HCT116 (cell line): Measurements from ENCODE around the gene AHNAK. TPM values are rescaled to one million over a fixed set of nuclear protein-coding genes. Genes with fewer than 3 reads are reported as not detected.

Source experiments
- ATAC-seq: fragments of 200-7000 bp; cut with Tn5 transposase; 2 replicates; pipeline ENCODE4 v1.9.1; 2020; ENCODE audit warnings: mild to moderate bottlenecking, moderate library complexity
- BruUV-seq: library from RNA; stranded (reverse); fragments of 400-500 nt; replicated peaks from 2 replicates; lab custom pipeline; 2021; lab: Mats Ljungman, UMichigan
- CTCF ChIA-PET: fragments of 300-600 bp; sonication (Branson Sonifier 250); formaldehyde crosslinking; loops from one replicate; lab custom pipeline; 2021; ENCODE audit warnings: antibody characterized with exemption; lab: Charles Lee
- POLR2A ChIA-PET: fragments of 300-600, 350-600 bp; sonication (Branson Sonifier 250); formaldehyde crosslinking; loops from one replicate; lab custom pipeline; 2021; ENCODE audit warnings: antibody characterized with exemption; lab: Charles Lee
- RAD21 ChIA-PET, 2 experiments: fragments of 300-600 bp; sonication (Branson Sonifier 250); formaldehyde crosslinking; loops; one replicate each; lab custom pipeline; 2023; ENCODE audit warnings: low total read pairs in 2 of 2; ENCODE audit not compliant: uncharacterized antibody in 2 of 2, unreplicated experiment in 2 of 2, low non-redundant PET in 1 of 2; lab: Charles Lee
- DNase-seq: peaks from one replicate; pipeline ENCODE4 v3.0.0-alpha.2; 2010; ENCODE audit warnings: low read depth, low spot score
- H2AFZ ChIP-seq: fragments of 200-600 bp; shearing (Covaris generic), sonication (generic); 2 replicates; pipeline ENCODE4 v1.6.1; 2017; ENCODE audit warnings: low read depth, mixed run types, mixed read lengths, antibody characterized with exemption, low read length; ENCODE audit not compliant: poor library complexity, severe bottlenecking
- H3K27ac ChIP-seq: 2 replicates; pipeline ENCODE4 v1.5.1; 2012; ENCODE audit warnings: low read depth, low read length
- H3K27me3 ChIP-seq: fragments of 200-600 bp; sonication (generic); 2 replicates; pipeline ENCODE4 v1.6.1; 2016; ENCODE audit warnings: mixed run types, low read length, mixed read lengths; ENCODE audit not compliant: insufficient read depth
- H3K36me3 ChIP-seq, 2 experiments: fragments of 200-500 bp in 1 of 2; fragments of 200-600 bp in 1 of 2; sonication (Bioruptor generic) in 1 of 2; sonication (generic) in 1 of 2; 2 replicates each; pipeline versions ENCODE4 v1.5.1 to v1.6.1; 2014 to 2016; ENCODE audit warnings: low read length in 2 of 2, inconsistent platforms in 1 of 2, mixed read lengths in 1 of 2, mixed run types in 1 of 2; ENCODE audit not compliant: insufficient read depth in 2 of 2, control insufficient read depth in 1 of 2
- H3K4me1 ChIP-seq, 2 experiments: fragments of 200-600 bp in 1 of 2; sonication (generic) in 1 of 2; 2 replicates each; pipeline versions ENCODE4 v1.5.1 to v1.6.1; 2012 to 2017; ENCODE audit warnings: low read length in 2 of 2, inconsistent platforms in 1 of 2, mild to moderate bottlenecking in 1 of 2, mixed read lengths in 1 of 2, mixed run types in 1 of 2, moderate library complexity in 1 of 2; ENCODE audit not compliant: insufficient read depth in 2 of 2, control insufficient read depth in 1 of 2
- H3K4me2 ChIP-seq: fragments of 200-600 bp; sonication (generic); 2 replicates; pipeline ENCODE4 v1.6.1; 2017; ENCODE audit warnings: mixed run types, low read length, mixed read lengths
- H3K4me3 ChIP-seq, 2 experiments: fragments of 200-600 bp in 1 of 2; sonication (generic) in 1 of 2; replicated peaks in 1 of 2; 2 replicates each; pipeline ENCODE4 v1.5.1; 2011 to 2016; ENCODE audit warnings: low read length in 2 of 2, control low read depth in 1 of 2, low read depth in 1 of 2, mild to moderate bottlenecking in 1 of 2, mixed read lengths in 1 of 2, mixed run types in 1 of 2
- H3K79me2 ChIP-seq: fragments of 200-600 bp; sonication (generic); 2 replicates; pipeline ENCODE4 v1.6.1; 2017; ENCODE audit warnings: mild to moderate bottlenecking, mixed run types, low read length, moderate library complexity, mixed read lengths; ENCODE audit not compliant: insufficient read depth
- H3K9ac ChIP-seq: fragments of 200-600 bp; sonication (generic); 2 replicates; pipeline ENCODE4 v1.6.1; 2016; ENCODE audit warnings: low read length, mixed read lengths
- H3K9me2 ChIP-seq: fragments of 200-600 bp; sonication (generic), shearing (Covaris generic); 2 replicates; pipeline ENCODE4 v1.6.1; 2017; ENCODE audit warnings: mixed run types, mild to moderate bottlenecking, moderate library complexity; ENCODE audit not compliant: insufficient read depth
- H3K9me3 ChIP-seq, 2 experiments: fragments of 200-500 bp in 1 of 2; fragments of 200-600 bp in 1 of 2; sonication (Bioruptor generic) in 1 of 2; sonication (generic) in 1 of 2; 2 replicates each; pipeline ENCODE4 v1.6.1; 2014 to 2017; ENCODE audit warnings: low read length in 2 of 2, mixed read lengths in 2 of 2, inconsistent platforms in 1 of 2, low read depth in 1 of 2, mild to moderate bottlenecking in 1 of 2, mixed run types in 1 of 2, moderate library complexity in 1 of 2; ENCODE audit not compliant: control insufficient read depth in 1 of 2, insufficient read depth in 1 of 2
- H4K20me1 ChIP-seq: fragments of 200-600 bp; sonication (generic), shearing (Covaris generic); 2 replicates; pipeline ENCODE4 v1.6.1; 2017; ENCODE audit warnings: mixed run types, mild to moderate bottlenecking, moderate library complexity; ENCODE audit not compliant: insufficient read depth
- CBX3 ChIP-seq: IDR thresholded peaks from 2 replicates; pipeline ENCODE4 v1.6.1; 2012; ENCODE audit warnings: low read depth
- CEBPB ChIP-seq: IDR thresholded peaks from 2 replicates; pipeline ENCODE4 v1.6.1; 2012; ENCODE audit warnings: low read depth
- ELF1 ChIP-seq: IDR thresholded peaks from 2 replicates; pipeline ENCODE4 v1.6.1; 2012; ENCODE audit warnings: low read depth, borderline replicate concordance
- EZH2phosphoT487 ChIP-seq: fragments of 200-600 bp; IDR thresholded peaks from 2 replicates; pipeline ENCODE4 v1.6.1; 2018; ENCODE audit warnings: antibody characterized with exemption, borderline replicate concordance
- JUND ChIP-seq: IDR thresholded peaks from 2 replicates; pipeline ENCODE4 v1.6.1; 2012
- POLR2A ChIP-seq: IDR thresholded peaks from 2 replicates; pipeline ENCODE4 v1.7.0; 2011; ENCODE audit warnings: borderline replicate concordance; ENCODE audit not compliant: insufficient read depth, insufficient read length; ENCODE audit errors: extremely low read depth
- RAD21 ChIP-seq: IDR thresholded peaks from 2 replicates; pipeline ENCODE4 v1.6.1; 2012; ENCODE audit warnings: low read depth, mild to moderate bottlenecking
- SIN3A ChIP-seq: IDR thresholded peaks from 2 replicates; pipeline ENCODE4 v1.6.1; 2012; ENCODE audit warnings: low read depth
- SP1 ChIP-seq: IDR thresholded peaks from 2 replicates; pipeline ENCODE4 v1.6.1; 2012; ENCODE audit warnings: low read depth
- SRF ChIP-seq: IDR thresholded peaks from 2 replicates; pipeline ENCODE4 v1.6.1; 2012; ENCODE audit warnings: low read depth
- ZFX ChIP-seq: fragments of 450-650 bp; IDR thresholded peaks from 2 replicates; pipeline ENCODE4 v1.6.1; 2017
- ZNF274 ChIP-seq: fragments of 200-500 bp; sonication (Bioruptor generic); IDR thresholded peaks from 2 replicates; pipeline ENCODE4 v1.6.1; 2014; ENCODE audit warnings: mild to moderate bottlenecking, low read depth, low read length, inconsistent platforms
- intact Hi-C: fragments of 100-400 bp; cut with micrococcal nuclease; formaldehyde crosslinking; loops from 2 replicates; pipeline ENCODE4 v1.10.0; 2022
- total RNA-seq: library from RNA; stranded (reverse); gene quantifications from one replicate; pipeline ENCODE4 v1.2.1, GENCODE V29; 2021; ENCODE audit not compliant: unreplicated experiment
- TF ChIP-seq, protein P1 (sequence below): IDR thresholded peaks from 2 replicates; pipeline ENCODE4 v1.6.1; 2012
- TF ChIP-seq, protein P2 (sequence below): IDR thresholded peaks from 2 replicates; pipeline ENCODE4 v1.6.1; 2012
- TF ChIP-seq, protein P3 (sequence below), 3 experiments: fragments of 200-600 bp in 1 of 3; sonication (generic) in 1 of 3; IDR thresholded peaks in 2 of 3; conservative IDR thresholded peaks in 1 of 3; 2 replicates each; pipeline ENCODE4 v1.5.1; 2012 to 2017; ENCODE audit warnings: low read depth in 2 of 3, low read length in 2 of 3, antibody characterized with exemption in 1 of 3, borderline replicate concordance in 1 of 3, control low read depth in 1 of 3, mild to moderate bottlenecking in 1 of 3, mixed read lengths in 1 of 3, mixed run types in 1 of 3, moderate library complexity in 1 of 3; ENCODE audit not compliant: insufficient read depth in 1 of 3
- TF ChIP-seq, protein P4 (sequence below): IDR thresholded peaks from 2 replicates; pipeline ENCODE4 v1.6.1; 2011; ENCODE audit warnings: mild to moderate bottlenecking, low read length, moderate library complexity; ENCODE audit not compliant: insufficient replicate concordance; ENCODE audit errors: extremely low read depth
- TF ChIP-seq, protein P5 (sequence below): IDR thresholded peaks from 2 replicates; pipeline ENCODE4 v1.6.1; 2012; ENCODE audit warnings: low read depth

AHNAK gene
- total RNA-seq, 1 experiment from 2014 or later, result 239 TPM

DNA sequence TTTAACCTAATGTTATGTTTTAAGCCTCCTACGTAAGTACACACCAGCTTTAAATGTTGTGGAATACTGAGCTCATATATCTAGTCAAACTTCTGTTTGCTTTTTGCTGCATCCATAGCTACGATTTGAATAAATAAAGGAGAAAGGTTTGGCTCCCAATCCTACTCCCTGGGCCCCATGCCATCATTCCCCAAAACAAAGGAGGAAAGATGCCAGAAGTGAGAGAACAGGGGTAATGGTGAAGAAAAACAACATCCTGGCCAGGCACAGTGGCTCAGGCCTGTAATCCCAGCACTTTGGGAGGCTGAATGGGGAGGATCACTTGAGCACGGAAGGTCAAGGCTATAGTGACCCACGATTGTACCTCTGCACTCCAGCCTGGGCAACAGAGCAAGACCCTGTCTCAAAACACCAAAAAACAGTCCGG lies 101.3 kb downstream of the AHNAK start:
- Histone ChIP-seq H3K79me2 (no peaks in the 10 kb centered on the region), H3K9me2 (no peaks in the 10 kb centered on the region), H2AFZ (no peak overlapping the region), H3K27ac (no peak overlapping the region), H3K9ac (no peak overlapping the region), H4K20me1 (no peaks in the 10 kb centered on the region), H3K4me3 (no peak overlapping the region), H3K36me3 (no peaks in the 10 kb centered on the region), H3K27me3 (peaks cover 5% of the 10 kb centered on the region; the same call in 1 of the 2 replicates), H3K4me1 (peaks cover 5 to 10% of the 10 kb centered on the region in 2 experiments; a peak in 3 of 4 replicates), H3K4me2 (no peak overlapping the region), H3K9me3 (no peaks in the 10 kb centered on the region)
- no peak for ATAC-seq
- CTCF ChIA-PET, result no interaction called here
- no peak for TF ChIP-seq RAD21
- TF ChIP-seq SP1, result no peak
- TF ChIP-seq CBX3, result no peak
- TF ChIP-seq, protein P1, sequence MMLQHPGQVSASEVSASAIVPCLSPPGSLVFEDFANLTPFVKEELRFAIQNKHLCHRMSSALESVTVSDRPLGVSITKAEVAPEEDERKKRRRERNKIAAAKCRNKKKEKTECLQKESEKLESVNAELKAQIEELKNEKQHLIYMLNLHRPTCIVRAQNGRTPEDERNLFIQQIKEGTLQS, result no peak
- TF ChIP-seq ELF1, result no peak
- TF ChIP-seq, protein P2, sequence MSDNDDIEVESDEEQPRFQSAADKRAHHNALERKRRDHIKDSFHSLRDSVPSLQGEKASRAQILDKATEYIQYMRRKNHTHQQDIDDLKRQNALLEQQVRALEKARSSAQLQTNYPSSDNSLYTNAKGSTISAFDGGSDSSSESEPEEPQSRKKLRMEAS, result no peak
- no peak for TF ChIP-seq ZFX
- TF ChIP-seq, protein P3, sequence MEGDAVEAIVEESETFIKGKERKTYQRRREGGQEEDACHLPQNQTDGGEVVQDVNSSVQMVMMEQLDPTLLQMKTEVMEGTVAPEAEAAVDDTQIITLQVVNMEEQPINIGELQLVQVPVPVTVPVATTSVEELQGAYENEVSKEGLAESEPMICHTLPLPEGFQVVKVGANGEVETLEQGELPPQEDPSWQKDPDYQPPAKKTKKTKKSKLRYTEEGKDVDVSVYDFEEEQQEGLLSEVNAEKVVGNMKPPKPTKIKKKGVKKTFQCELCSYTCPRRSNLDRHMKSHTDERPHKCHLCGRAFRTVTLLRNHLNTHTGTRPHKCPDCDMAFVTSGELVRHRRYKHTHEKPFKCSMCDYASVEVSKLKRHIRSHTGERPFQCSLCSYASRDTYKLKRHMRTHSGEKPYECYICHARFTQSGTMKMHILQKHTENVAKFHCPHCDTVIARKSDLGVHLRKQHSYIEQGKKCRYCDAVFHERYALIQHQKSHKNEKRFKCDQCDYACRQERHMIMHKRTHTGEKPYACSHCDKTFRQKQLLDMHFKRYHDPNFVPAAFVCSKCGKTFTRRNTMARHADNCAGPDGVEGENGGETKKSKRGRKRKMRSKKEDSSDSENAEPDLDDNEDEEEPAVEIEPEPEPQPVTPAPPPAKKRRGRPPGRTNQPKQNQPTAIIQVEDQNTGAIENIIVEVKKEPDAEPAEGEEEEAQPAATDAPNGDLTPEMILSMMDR (IDR thresholded peaks at IDR 0.05 in 2 of 3, conservative IDR thresholded peaks at IDR 0.05 in 1 of 3; ENCODE audit: borderline replicate concordance in 1 of 3, insufficient read depth in 1 of 3, low read depth in 2 of 3, low read length in 2 of 3), result no peak
- no peak for TF ChIP-seq CEBPB
- TF ChIP-seq, protein P4, sequence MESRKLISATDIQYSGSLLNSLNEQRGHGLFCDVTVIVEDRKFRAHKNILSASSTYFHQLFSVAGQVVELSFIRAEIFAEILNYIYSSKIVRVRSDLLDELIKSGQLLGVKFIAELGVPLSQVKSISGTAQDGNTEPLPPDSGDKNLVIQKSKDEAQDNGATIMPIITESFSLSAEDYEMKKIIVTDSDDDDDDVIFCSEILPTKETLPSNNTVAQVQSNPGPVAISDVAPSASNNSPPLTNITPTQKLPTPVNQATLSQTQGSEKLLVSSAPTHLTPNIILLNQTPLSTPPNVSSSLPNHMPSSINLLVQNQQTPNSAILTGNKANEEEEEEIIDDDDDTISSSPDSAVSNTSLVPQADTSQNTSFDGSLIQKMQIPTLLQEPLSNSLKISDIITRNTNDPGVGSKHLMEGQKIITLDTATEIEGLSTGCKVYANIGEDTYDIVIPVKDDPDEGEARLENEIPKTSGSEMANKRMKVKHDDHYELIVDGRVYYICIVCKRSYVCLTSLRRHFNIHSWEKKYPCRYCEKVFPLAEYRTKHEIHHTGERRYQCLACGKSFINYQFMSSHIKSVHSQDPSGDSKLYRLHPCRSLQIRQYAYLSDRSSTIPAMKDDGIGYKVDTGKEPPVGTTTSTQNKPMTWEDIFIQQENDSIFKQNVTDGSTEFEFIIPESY, result no peak
- TF ChIP-seq ZNF274, result no peak
- no peak for TF ChIP-seq JUND
- TF ChIP-seq SRF, result no peak
- no peak for TF ChIP-seq EZH2phosphoT487
- TF ChIP-seq, protein P5, sequence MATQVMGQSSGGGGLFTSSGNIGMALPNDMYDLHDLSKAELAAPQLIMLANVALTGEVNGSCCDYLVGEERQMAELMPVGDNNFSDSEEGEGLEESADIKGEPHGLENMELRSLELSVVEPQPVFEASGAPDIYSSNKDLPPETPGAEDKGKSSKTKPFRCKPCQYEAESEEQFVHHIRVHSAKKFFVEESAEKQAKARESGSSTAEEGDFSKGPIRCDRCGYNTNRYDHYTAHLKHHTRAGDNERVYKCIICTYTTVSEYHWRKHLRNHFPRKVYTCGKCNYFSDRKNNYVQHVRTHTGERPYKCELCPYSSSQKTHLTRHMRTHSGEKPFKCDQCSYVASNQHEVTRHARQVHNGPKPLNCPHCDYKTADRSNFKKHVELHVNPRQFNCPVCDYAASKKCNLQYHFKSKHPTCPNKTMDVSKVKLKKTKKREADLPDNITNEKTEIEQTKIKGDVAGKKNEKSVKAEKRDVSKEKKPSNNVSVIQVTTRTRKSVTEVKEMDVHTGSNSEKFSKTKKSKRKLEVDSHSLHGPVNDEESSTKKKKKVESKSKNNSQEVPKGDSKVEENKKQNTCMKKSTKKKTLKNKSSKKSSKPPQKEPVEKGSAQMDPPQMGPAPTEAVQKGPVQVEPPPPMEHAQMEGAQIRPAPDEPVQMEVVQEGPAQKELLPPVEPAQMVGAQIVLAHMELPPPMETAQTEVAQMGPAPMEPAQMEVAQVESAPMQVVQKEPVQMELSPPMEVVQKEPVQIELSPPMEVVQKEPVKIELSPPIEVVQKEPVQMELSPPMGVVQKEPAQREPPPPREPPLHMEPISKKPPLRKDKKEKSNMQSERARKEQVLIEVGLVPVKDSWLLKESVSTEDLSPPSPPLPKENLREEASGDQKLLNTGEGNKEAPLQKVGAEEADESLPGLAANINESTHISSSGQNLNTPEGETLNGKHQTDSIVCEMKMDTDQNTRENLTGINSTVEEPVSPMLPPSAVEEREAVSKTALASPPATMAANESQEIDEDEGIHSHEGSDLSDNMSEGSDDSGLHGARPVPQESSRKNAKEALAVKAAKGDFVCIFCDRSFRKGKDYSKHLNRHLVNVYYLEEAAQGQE, result no peak
- no peak for TF ChIP-seq POLR2A
- no peak for TF ChIP-seq SIN3A
- BruUV-seq, result no TSS peak
- RAD21 ChIA-PET, result no interaction called here
- no peak for DNase-seq
- POLR2A ChIA-PET, result no interaction called here
- intact Hi-C loops, result no loop called here
